ENCODE data around the gene USP36. TPM values are rescaled to one million over a fixed set of nuclear protein-coding genes. Genes with fewer than 3 reads are reported as not detected.

The USP36 gene
- total RNA-seq, 1 donor from 2014 or later = 107 TPM

DNA sequence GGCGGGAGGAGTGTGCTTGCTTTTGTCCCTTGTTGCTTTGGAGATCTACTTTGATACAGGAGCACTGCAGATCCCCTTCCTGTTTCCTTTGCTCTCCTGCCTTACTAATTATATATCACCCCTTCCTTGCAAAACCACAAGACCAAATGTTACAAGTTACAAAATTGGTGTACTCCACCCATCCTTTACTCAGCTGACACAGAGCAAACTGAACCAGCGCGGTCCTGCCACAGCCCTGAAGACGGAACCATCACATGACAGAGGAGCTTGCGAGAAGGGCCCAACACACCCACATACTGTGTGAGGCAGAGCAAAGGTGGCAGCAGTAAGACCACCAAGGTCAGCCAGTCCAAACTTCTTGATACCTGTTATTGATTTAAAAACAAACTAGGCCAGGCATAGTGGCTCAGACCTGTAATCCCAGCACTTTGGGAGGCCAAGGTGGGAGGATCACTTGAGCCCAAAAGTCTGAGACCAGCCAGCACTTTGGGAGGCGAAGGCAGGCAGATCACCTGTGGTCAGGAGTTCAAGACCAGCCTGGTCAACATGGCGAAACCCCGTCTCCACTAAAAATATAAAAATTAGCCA, 91.8 kb downstream of the USP36 start:
- Mint-ChIP-seq H3K27me3 (no peaks in the 10 kb centered on the region), H3K9me3 (no peaks in the 10 kb centered on the region), H3K4me1 (peaks cover 96% of the 10 kb centered on the region), H3K27ac (peak overlapping the region; percentile 87), H3K36me3 (ENCODE audit: low read depth) (peaks cover 15% of the 10 kb centered on the region), H3K4me3 (peak overlapping the region; percentile 66)
- ChIA-PET CTCF (interaction anchor here (1.0 to 2.3 kb wide), 6 partner anchors 13 to 252 kb away, joined by 3 to 11 read pairs (median 4); no protein-coding TSS in a partner anchor), POLR2A (interaction anchor here (0.7 to 5.7 kb wide), 12 partner anchors 11 to 42 kb away, joined by 3 to 72 read pairs (median 5); no protein-coding TSS in a partner anchor)
- no peak for DNase-seq
- peak; percentile 88 for ATAC-seq (ENCODE audit: low read depth)
- TF ChIP-seq, protein P1, sequence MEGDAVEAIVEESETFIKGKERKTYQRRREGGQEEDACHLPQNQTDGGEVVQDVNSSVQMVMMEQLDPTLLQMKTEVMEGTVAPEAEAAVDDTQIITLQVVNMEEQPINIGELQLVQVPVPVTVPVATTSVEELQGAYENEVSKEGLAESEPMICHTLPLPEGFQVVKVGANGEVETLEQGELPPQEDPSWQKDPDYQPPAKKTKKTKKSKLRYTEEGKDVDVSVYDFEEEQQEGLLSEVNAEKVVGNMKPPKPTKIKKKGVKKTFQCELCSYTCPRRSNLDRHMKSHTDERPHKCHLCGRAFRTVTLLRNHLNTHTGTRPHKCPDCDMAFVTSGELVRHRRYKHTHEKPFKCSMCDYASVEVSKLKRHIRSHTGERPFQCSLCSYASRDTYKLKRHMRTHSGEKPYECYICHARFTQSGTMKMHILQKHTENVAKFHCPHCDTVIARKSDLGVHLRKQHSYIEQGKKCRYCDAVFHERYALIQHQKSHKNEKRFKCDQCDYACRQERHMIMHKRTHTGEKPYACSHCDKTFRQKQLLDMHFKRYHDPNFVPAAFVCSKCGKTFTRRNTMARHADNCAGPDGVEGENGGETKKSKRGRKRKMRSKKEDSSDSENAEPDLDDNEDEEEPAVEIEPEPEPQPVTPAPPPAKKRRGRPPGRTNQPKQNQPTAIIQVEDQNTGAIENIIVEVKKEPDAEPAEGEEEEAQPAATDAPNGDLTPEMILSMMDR (IDR thresholded peaks at IDR 0.05) = no peak
- intact Hi-C loops (cut with micrococcal nuclease) = no loop called here

DNA sequence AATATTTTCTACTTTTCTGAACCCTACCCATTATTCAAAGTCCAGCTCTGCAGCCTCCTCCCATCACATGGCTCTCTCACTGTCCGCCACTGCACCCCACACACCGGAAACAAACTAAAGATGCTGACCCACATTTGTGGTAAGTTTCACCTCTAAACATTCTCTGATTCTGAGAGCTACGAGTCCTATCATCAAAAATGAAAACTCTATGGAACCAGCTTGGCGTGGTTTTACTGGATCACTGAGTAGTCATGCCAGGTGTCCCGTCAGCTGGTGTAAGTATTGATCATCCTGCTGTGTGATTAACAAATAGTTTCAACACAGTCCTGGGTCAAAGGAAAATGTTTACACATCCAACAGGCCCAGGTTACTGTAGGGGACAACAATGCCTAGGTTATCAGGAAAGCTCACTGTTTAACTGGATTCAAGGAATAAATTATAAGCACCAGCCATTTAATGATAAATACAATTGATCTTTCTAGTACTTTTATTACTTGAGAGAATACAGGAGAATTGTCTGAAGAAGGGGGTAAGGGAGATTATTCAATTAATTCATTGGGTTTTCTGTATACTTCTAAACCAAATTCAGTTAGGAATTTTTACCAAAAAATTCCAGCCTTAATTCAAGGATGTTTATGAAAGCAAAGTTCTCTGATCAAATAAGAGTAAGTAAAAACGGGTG, 92.4 kb downstream of the USP36 start:
- Mint-ChIP-seq H3K4me3 (peak overlapping the region; percentile 66), H3K27ac (peak overlapping the region; percentile 87), H3K9me3 (no peaks in the 10 kb centered on the region), H3K36me3 (ENCODE audit: low read depth) (peaks cover 21% of the 10 kb centered on the region), H3K27me3 (no peaks in the 10 kb centered on the region), H3K4me1 (peaks cover 97% of the 10 kb centered on the region)
- intact Hi-C loops (cut with micrococcal nuclease) = no loop called here
- CTCF ChIA-PET = interaction anchor here (1.0 to 2.3 kb wide), 6 partner anchors 12 to 41 kb away, joined by 3 to 11 read pairs (median 4); no protein-coding TSS in a partner anchor
- TF ChIP-seq, protein P1 (IDR thresholded peaks at IDR 0.05) = no peak
- DNase-seq = no peak
- POLR2A ChIA-PET = interaction anchor here (0.6 to 5.7 kb wide), 15 partner anchors 8 to 39 kb away, joined by 3 to 72 read pairs (median 5); no protein-coding TSS in a partner anchor
- ATAC-seq (ENCODE audit: low read depth) = peak; percentile 13

DNA sequence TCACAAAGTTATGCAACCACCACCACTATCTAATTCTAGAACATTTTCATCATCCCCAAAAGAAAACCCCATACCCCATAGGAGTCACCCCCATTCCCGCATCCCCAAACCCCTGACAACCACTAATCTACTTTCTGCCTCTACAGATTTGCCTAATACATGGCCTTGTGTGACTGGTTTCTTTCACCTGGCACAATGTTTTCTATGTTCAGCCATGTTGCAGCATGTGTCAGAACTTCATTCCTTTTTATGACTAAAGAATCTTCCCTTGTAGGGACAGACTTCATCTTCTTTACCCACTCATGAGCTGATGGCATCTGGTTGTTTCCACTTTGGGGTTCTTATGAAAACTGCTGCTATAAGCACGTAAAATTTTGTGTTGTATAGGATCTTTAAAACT, 93.1 kb downstream of the USP36 start:
- no peaks in the 10 kb centered on the region for H3K27me3 Mint-ChIP-seq
- ATAC-seq (ENCODE audit: low read depth) (no peak), DNase-seq (no peak)
- H3K27ac Mint-ChIP-seq = peak overlapping the region; percentile 87
- POLR2A ChIA-PET = interaction anchor here (0.6 to 5.7 kb wide), 11 partner anchors 9 to 48 kb away, joined by 3 to 72 read pairs (median 6); no protein-coding TSS in a partner anchor
- H3K4me1 Mint-ChIP-seq = peaks cover 96% of the 10 kb centered on the region
- H3K36me3 Mint-ChIP-seq (ENCODE audit: low read depth) = peaks cover 25% of the 10 kb centered on the region
- TF ChIP-seq, protein P1 (IDR thresholded peaks at IDR 0.05) = no peak
- H3K9me3 Mint-ChIP-seq = no peaks in the 10 kb centered on the region
- peak overlapping the region; percentile 66 for H3K4me3 Mint-ChIP-seq
- CTCF ChIA-PET = interaction anchor here (0.6 to 2.3 kb wide), 5 partner anchors 11 to 198 kb away, joined by 3 to 11 read pairs (median 5); no protein-coding TSS in a partner anchor
- intact Hi-C loops (cut with micrococcal nuclease) = loop anchor here (2.0 kb wide), 1 partner anchor 27 kb away; no protein-coding TSS in a partner anchor

DNA sequence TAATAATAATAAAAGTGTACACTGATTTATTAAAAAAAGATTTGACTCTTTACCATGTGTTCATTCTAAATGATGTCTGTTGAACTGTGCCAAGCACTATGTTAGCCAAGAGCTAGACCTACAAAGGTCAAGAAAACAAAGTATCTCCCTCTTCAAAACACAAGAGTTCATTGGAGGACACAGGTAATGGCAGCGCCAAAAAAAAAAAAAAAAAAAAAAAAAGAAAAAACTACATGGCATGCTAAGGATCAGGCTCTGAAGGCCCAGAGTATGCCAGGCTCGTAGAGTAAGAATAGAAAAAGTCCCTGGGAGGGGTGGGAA, 93.7 kb downstream of the USP36 start:
- peaks cover 96% of the 10 kb centered on the region for H3K4me1 Mint-ChIP-seq
- intact Hi-C loops (cut with micrococcal nuclease) = loop anchor here (2.0 kb wide), 1 partner anchor 28 kb away; no protein-coding TSS in a partner anchor
- peaks cover 25% of the 10 kb centered on the region for H3K36me3 Mint-ChIP-seq (ENCODE audit: low read depth)
- ChIA-PET CTCF (interaction anchor here (1.3 to 2.0 kb wide), 5 partner anchors 12 to 58 kb away, joined by 3 to 12 read pairs (median 4); no protein-coding TSS in a partner anchor), POLR2A (interaction anchor here (0.5 to 5.7 kb wide), 5 partner anchors 10 to 33 kb away, joined by 4 to 72 read pairs (median 8); no protein-coding TSS in a partner anchor)
- H3K27me3 Mint-ChIP-seq = no peaks in the 10 kb centered on the region
- DNase-seq (no peak), ATAC-seq (ENCODE audit: low read depth) (no peak)
- peak overlapping the region; percentile 87 for H3K27ac Mint-ChIP-seq
- TF ChIP-seq, protein P1 (IDR thresholded peaks at IDR 0.05) = no peak
- H3K4me3 Mint-ChIP-seq = peak overlapping the region; percentile 25
- H3K9me3 Mint-ChIP-seq = no peaks in the 10 kb centered on the region
